ENCODE measurements around the gene ATMIN.

ATMIN gene

DNA sequence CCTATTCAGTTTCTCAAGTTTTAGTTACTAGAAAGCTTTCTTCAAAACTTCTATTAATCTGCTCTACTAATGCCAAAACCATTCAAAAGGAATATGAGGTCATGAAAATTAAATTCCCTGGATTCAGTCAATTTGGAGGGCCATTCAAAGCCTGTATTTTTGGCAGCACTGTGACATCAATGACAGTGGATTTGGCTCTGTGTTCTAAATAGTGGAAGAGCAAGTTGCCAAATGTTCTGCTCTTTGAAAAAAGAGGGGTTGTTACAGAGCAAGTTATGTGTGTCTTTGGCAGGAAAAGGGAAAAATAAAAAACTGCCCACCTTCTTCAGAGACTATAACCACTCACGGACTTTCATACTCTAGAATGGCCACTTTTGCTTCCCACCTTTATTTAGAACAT, 44.6 kb downstream of the ATMIN start:
- no peaks in the 10 kb centered on the region for H3K9me3 ChIP-seq (ENCODE audit: severe bottlenecking)
- H3K4me1 ChIP-seq (ENCODE audit: insufficient read depth, poor library complexity, severe bottlenecking) = peaks cover 4% of the 10 kb centered on the region
- H3K27me3 ChIP-seq (ENCODE audit: insufficient read depth, poor library complexity, severe bottlenecking) = no peaks in the 10 kb centered on the region
- no peak overlapping the region for H3K27ac ChIP-seq (ENCODE audit: poor library complexity, severe bottlenecking)
- DNase-seq (ENCODE audit: low spot score) (no peak), ATAC-seq (ENCODE audit: low read depth) (no peak)
- H3K36me3 ChIP-seq (ENCODE audit: low read depth) = peaks cover 26% of the 10 kb centered on the region
- no peak overlapping the region for H3K4me3 ChIP-seq (ENCODE audit: severe bottlenecking)
- TF ChIP-seq, protein P1, sequence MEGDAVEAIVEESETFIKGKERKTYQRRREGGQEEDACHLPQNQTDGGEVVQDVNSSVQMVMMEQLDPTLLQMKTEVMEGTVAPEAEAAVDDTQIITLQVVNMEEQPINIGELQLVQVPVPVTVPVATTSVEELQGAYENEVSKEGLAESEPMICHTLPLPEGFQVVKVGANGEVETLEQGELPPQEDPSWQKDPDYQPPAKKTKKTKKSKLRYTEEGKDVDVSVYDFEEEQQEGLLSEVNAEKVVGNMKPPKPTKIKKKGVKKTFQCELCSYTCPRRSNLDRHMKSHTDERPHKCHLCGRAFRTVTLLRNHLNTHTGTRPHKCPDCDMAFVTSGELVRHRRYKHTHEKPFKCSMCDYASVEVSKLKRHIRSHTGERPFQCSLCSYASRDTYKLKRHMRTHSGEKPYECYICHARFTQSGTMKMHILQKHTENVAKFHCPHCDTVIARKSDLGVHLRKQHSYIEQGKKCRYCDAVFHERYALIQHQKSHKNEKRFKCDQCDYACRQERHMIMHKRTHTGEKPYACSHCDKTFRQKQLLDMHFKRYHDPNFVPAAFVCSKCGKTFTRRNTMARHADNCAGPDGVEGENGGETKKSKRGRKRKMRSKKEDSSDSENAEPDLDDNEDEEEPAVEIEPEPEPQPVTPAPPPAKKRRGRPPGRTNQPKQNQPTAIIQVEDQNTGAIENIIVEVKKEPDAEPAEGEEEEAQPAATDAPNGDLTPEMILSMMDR (IDR thresholded peaks at IDR 0.05; ENCODE audit: poor library complexity, severe bottlenecking) = no peak

DNA sequence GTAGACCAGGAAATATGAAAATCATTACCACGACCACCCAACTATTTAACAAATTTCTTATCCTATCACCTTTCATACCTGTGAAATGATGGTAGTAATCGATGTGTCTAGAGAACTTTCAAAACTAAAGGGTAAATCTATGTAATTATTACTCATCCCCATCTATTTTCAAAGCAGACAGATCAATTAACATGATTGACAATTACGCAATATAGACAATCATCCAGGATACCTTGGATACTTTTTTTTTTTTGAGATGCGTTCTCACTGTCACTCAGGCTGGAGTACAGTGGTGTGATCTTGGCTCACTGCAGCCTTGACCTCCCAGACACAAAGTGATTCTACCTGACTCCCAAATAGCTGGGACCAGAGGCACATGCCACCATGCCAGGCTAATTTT, 45.4 kb downstream of the ATMIN start:
- H3K36me3 ChIP-seq (ENCODE audit: low read depth) = peaks cover 30% of the 10 kb centered on the region
- H3K4me1 ChIP-seq (ENCODE audit: insufficient read depth, poor library complexity, severe bottlenecking) = peaks cover 4% of the 10 kb centered on the region
- TF ChIP-seq, protein P1 (IDR thresholded peaks at IDR 0.05; ENCODE audit: poor library complexity, severe bottlenecking) = no peak
- H3K9me3 ChIP-seq (ENCODE audit: severe bottlenecking) = no peaks in the 10 kb centered on the region
- no peak for DNase-seq (ENCODE audit: low spot score)
- H3K27me3 ChIP-seq (ENCODE audit: insufficient read depth, poor library complexity, severe bottlenecking) = no peaks in the 10 kb centered on the region
- H3K4me3 ChIP-seq (ENCODE audit: severe bottlenecking) = no peak overlapping the region
- no peak overlapping the region for H3K27ac ChIP-seq (ENCODE audit: poor library complexity, severe bottlenecking)
- ATAC-seq (ENCODE audit: low read depth) = no peak

DNA sequence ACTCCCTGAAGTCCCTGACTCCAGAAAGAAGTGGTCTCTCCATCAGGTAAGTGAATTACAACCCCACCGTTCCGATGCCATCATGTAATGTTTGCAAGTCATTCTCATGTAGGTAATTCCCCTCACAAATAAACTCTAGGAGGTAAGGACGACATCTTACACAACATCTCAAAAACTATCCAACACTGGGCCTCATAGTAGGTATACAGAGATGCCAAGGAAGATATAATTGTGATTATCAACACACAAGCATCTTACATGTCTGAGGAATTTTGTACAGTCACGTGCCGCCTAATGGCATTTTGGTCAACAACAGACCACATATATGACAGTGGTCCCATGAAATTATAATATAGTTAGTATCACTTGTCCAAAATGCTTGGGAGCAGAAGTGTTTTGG, 53.2 kb downstream of the ATMIN start:
- Histone ChIP-seq H3K4me1 (ENCODE audit: insufficient read depth, poor library complexity, severe bottlenecking) (peaks cover 8% of the 10 kb centered on the region), H3K4me3 (ENCODE audit: severe bottlenecking) (no peak overlapping the region), H3K27ac (ENCODE audit: poor library complexity, severe bottlenecking) (no peak overlapping the region), H3K36me3 (ENCODE audit: low read depth) (peaks cover 83% of the 10 kb centered on the region), H3K9me3 (ENCODE audit: severe bottlenecking) (no peaks in the 10 kb centered on the region), H3K27me3 (ENCODE audit: insufficient read depth, poor library complexity, severe bottlenecking) (no peaks in the 10 kb centered on the region)
- ATAC-seq (ENCODE audit: low read depth) (no peak), DNase-seq (ENCODE audit: low spot score) (no peak)
- TF ChIP-seq, protein P1 (IDR thresholded peaks at IDR 0.05; ENCODE audit: poor library complexity, severe bottlenecking) = no peak

DNA sequence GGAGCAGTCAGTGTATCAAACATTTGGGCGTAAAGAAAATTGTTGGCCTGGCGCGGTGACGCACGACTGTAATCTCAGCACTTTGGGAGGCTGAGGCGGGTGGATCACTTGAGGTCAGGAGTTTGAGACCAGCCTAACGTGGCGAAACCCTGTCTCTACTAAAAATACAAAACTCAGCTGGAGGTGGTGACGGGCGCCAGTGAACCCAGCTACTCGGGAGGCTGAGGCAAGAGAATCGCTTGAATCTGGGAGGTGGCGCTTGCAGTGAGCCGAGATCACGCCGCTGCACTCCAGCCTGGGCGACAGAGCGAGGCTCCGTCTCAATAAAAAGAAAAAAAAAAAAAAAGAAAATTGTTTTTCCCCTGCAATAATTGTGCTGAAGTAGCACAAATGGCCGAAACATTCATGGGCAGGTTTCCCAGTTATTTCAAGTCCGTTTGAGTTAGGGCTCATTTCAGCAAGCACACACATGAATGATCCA, 59.2 kb downstream of the ATMIN start:
- TF ChIP-seq, protein P1 (IDR thresholded peaks at IDR 0.05; ENCODE audit: poor library complexity, severe bottlenecking) = no peak
- H3K4me1 ChIP-seq (ENCODE audit: insufficient read depth, poor library complexity, severe bottlenecking) = peaks cover 18% of the 10 kb centered on the region
- H3K27me3 ChIP-seq (ENCODE audit: insufficient read depth, poor library complexity, severe bottlenecking) = no peaks in the 10 kb centered on the region
- ATAC-seq (ENCODE audit: low read depth) (no peak), DNase-seq (ENCODE audit: low spot score) (no peak)
- peak overlapping the region; percentile 94 for H3K4me3 ChIP-seq (ENCODE audit: severe bottlenecking)
- H3K36me3 ChIP-seq (ENCODE audit: low read depth) = peaks cover 41% of the 10 kb centered on the region
- H3K9me3 ChIP-seq (ENCODE audit: severe bottlenecking) = no peaks in the 10 kb centered on the region
- H3K27ac ChIP-seq (ENCODE audit: poor library complexity, severe bottlenecking) = no peak overlapping the region

DNA sequence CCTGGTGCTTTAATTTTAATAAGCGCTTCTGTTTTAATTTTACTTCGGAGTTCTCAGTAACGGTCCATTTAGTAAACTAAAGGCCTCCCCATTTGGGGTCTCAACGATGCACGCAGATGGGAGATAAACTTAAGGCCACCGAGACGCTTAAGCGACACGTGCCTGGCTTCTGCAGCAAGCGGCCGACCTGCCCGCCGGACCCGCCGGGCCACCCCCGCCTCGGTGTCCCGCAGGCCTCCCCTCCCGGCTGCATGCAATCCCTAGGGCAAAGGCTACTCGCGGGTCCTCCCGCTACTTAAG, 60.0 kb downstream of the ATMIN start:
- H3K36me3 ChIP-seq (ENCODE audit: low read depth) = peaks cover 33% of the 10 kb centered on the region
- H3K4me3 ChIP-seq (ENCODE audit: severe bottlenecking) = peak overlapping the region; percentile 94
- H3K27me3 ChIP-seq (ENCODE audit: insufficient read depth, poor library complexity, severe bottlenecking) = no peaks in the 10 kb centered on the region
- H3K9me3 ChIP-seq (ENCODE audit: severe bottlenecking) = no peaks in the 10 kb centered on the region
- TF ChIP-seq, protein P1 (IDR thresholded peaks at IDR 0.05; ENCODE audit: poor library complexity, severe bottlenecking) = no peak
- ATAC-seq (ENCODE audit: low read depth) (peak; percentile 11), DNase-seq (ENCODE audit: low spot score) (no peak)
- H3K4me1 ChIP-seq (ENCODE audit: insufficient read depth, poor library complexity, severe bottlenecking) = peaks cover 18% of the 10 kb centered on the region
- H3K27ac ChIP-seq (ENCODE audit: poor library complexity, severe bottlenecking) = peak overlapping the region; percentile 38

Data from RWPE2 (cell line).